ENCODE results near the gene SLC25A19. TPM values are rescaled to one million over a fixed set of nuclear protein-coding genes. Genes with fewer than 3 reads are reported as not detected.

Gene SLC25A19
- total RNA-seq, 6 donors from 2014 or later: 21.9 to 37.0 (median 23.9) TPM

DNA sequence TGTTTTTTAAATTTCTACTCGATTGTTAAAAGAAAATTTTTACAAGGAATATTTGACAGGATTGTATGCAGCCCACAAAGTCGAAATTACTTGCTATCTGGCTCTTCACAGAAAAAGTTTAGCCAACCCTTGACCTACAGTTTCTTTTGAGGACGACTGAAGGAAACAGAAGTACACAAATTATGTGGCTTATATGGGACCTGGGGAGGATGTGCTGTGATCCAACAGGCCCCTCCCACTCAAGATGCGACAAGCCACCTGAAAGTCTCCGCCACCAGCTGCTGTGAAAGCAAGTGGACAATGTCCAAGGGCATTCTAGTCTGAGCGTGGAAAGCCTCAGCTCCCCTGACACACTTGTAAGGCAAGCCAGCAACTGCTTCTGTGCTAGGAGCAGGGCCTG is 42.4 kb upstream of the SLC25A19 start:
- no peak for ATAC-seq (ENCODE audit: low FRiP score in 2 of 2)
- Histone ChIP-seq H3K9me3 (no peaks in the 10 kb centered on the region), H3K4me1 (peaks cover 4 to 13% (median 8%) of the 10 kb centered on the region in 4 donors), H3K4me3 (no peak overlapping the region), H3K27ac (no peak overlapping the region), H3K27me3 (no peaks in the 10 kb centered on the region), H3K36me3 (peaks cover 0 to 18% (median 2%) of the 10 kb centered on the region in 4 donors)
- DNase-seq: no peak
- 72 to 80% methylated on average over 6 of the region's 6 CpGs for WGBS, 2 donors
- no peak for TF ChIP-seq EP300 (IDR thresholded peaks at IDR 0.05)
- no peak for TF ChIP-seq CTCF (IDR thresholded peaks at IDR 0.05)
- TF ChIP-seq POLR2AphosphoS5 (IDR thresholded peaks at IDR 0.05): no peak
- TF ChIP-seq POLR2A (IDR thresholded peaks at IDR 0.05): no peak

DNA sequence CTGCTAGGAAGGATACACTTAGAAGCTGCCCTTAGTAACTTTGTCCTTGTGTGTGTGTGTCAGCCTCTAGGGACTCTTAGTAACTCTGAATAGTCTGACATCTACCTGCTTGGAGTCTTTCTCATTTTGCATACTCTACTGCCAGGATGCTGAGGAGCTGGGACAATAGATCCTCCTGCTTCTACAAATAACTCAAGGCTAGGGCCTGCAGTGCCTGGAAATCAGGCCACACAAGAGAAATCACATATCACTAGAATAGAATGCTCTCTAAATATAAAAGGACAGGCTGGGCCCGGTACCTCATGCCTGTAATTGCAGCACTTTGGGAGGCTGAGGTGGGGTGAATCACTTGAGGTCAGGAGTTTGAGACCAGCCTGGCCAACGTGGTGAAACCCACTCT is 38.5 kb upstream of the SLC25A19 start:
- Histone ChIP-seq H3K4me1 (peaks cover 21 to 32% (median 27%) of the 10 kb centered on the region in 4 donors), H3K27me3 (no peaks in the 10 kb centered on the region), H3K27ac (peak overlapping the region in 1 of 4 donors; percentile 27), H3K4me3 (no peak overlapping the region), H3K9me3 (no peaks in the 10 kb centered on the region), H3K36me3 (peaks cover 0 to 33% (median 5%) of the 10 kb centered on the region in 4 donors)
- ATAC-seq (ENCODE audit: low FRiP score in 2 of 2) (no peak), DNase-seq (no peak)
- TF ChIP-seq POLR2AphosphoS5 (IDR thresholded peaks at IDR 0.05) (no peak), POLR2A (IDR thresholded peaks at IDR 0.05) (no peak)
- WGBS, 2 donors: 65 to 71% methylated on average over 2 of the region's 2 CpGs

DNA sequence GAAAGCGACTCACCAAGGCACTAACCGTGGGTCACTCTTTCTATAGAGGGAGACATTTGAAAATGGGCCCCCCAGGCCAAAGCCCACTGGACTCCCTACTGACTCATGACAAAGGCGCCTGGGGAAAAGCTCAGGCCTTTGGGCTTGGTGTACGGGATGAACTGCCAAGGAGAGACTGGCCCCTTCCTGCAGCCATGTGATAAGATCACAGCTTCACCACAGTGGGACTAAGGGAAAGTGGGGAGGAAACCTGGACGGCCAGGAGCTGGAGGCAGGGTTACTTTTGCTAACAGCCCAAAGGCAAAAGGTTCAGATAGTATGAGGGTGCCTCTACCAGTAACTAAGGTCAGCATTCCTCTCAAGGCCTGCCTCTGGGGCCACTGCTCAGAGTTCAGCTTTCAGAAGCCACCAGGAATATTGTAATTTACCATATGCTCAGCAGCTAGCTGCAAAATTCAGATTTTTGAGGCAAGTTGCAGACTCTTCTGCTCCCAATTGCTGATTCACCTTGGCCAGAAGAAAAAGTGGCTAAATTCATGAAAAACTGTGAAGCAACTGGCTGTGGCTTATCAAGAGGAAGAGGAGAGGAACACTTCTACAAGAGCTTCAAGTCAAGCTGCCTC is 37.1 kb upstream of the SLC25A19 start:
- Histone ChIP-seq H3K27me3 (no peaks in the 10 kb centered on the region), H3K27ac (peak overlapping the region; percentile 54 to 78 (median 68)), H3K4me1 (peaks cover 21 to 32% (median 27%) of the 10 kb centered on the region in 4 donors), H3K9me3 (no peaks in the 10 kb centered on the region), H3K4me3 (no peak overlapping the region), H3K36me3 (peaks cover 5 to 34% (median 12%) of the 10 kb centered on the region in 4 donors)
- ATAC-seq (ENCODE audit: low FRiP score in 2 of 2) (no peak), DNase-seq (no peak)
- 40 to 42% methylated on average over 1 to 5 of the region's 5 CpGs for WGBS, 2 donors
- no peak for TF ChIP-seq EP300 (IDR thresholded peaks at IDR 0.05)
- TF ChIP-seq POLR2AphosphoS5 (IDR thresholded peaks at IDR 0.05): no peak
- no peak for TF ChIP-seq POLR2A (IDR thresholded peaks at IDR 0.05)
- TF ChIP-seq CTCF (IDR thresholded peaks at IDR 0.05): no peak

DNA sequence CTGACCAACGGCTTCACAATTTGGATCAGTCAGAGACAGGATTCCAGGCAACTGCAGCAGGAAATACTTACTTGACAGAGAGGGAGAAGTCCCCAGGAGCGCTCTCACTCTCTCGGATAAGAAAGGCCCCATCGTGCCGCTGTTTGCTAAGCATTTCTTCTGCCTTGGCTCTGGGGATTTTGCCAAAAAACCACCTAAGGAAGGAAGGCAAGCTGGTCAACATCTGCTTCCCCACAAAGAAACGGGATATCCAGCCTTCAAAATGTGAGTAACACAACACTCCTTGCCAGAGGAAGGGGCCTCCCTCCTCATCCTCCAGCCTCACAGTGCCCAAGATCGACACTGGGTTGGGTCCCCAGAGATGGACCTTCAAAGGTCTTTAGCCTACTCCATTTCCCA is 36.6 kb upstream of the SLC25A19 start:
- peak overlapping the region; percentile 54 to 78 (median 68) for H3K27ac ChIP-seq
- H3K36me3 ChIP-seq: peaks cover 5 to 34% (median 14%) of the 10 kb centered on the region in 4 donors
- TF ChIP-seq EP300 (IDR thresholded peaks at IDR 0.05) (no peak), CTCF (IDR thresholded peaks at IDR 0.05) (no peak), POLR2AphosphoS5 (IDR thresholded peaks at IDR 0.05) (no peak), POLR2A (IDR thresholded peaks at IDR 0.05) (no peak)
- no peaks in the 10 kb centered on the region for H3K9me3 ChIP-seq
- 33 to 50% methylated on average over 2 to 7 of the region's 7 CpGs for WGBS, 2 donors
- peaks cover 21 to 32% (median 27%) of the 10 kb centered on the region in 4 donors for H3K4me1 ChIP-seq
- DNase-seq: no peak
- H3K4me3 ChIP-seq: no peak overlapping the region
- H3K27me3 ChIP-seq: no peaks in the 10 kb centered on the region
- no peak for ATAC-seq (ENCODE audit: low FRiP score in 2 of 2)

- H3K27ac ChIP-seq: peak overlapping the region; percentile 54 to 78 (median 68)
- WGBS, 2 donors: 72% methylated on average over 6 of the region's 6 CpGs
- H3K9me3 ChIP-seq: no peaks in the 10 kb centered on the region
- no peak for ATAC-seq (ENCODE audit: low FRiP score in 2 of 2)
- H3K36me3 ChIP-seq: peaks cover 9 to 34% (median 19%) of the 10 kb centered on the region in 4 donors
- peaks cover 21 to 32% (median 27%) of the 10 kb centered on the region in 4 donors for H3K4me1 ChIP-seq
- no peak overlapping the region for H3K4me3 ChIP-seq
- DNase-seq: no peak
- no peak for TF ChIP-seq POLR2A (IDR thresholded peaks at IDR 0.05)
- no peak for TF ChIP-seq POLR2AphosphoS5 (IDR thresholded peaks at IDR 0.05)
- no peak for TF ChIP-seq EP300 (IDR thresholded peaks at IDR 0.05)
- no peak for TF ChIP-seq CTCF (IDR thresholded peaks at IDR 0.05)
- no peaks in the 10 kb centered on the region for H3K27me3 ChIP-seq
Observed at GRCh38 chr17:75325348-75325747, 36.1 kb upstream of the SLC25A19 start.

Data from upper lobe of left lung (tissue), 6 donors.